H1 (cell line): Measurements from ENCODE around the gene MLF2. TPM values are rescaled to one million over a fixed set of nuclear protein-coding genes. Genes with fewer than 3 reads are reported as not detected.

Source experiments
- BACH1 ChIP-seq: IDR thresholded peaks from 2 replicates; pipeline ENCODE4 v1.6.1; 2012; ENCODE audit warnings: low read length, improper control_type of control experiment
- CREB1 ChIP-seq: IDR thresholded peaks from 2 replicates; pipeline ENCODE4 v1.6.1; 2012; ENCODE audit warnings: inconsistent platforms
- KDM1A ChIP-seq: fragments of 200-600, 300-600 bp; sonication (generic); IDR thresholded peaks from 2 replicates; pipeline ENCODE4 v1.7.1; 2016; ENCODE audit warnings: mild to moderate bottlenecking, low read length, borderline replicate concordance
- SIX5 ChIP-seq: IDR thresholded peaks from 2 replicates; pipeline ENCODE4 v1.6.1; 2011; ENCODE audit warnings: mild to moderate bottlenecking, low read depth, low read length
- SP2 ChIP-seq: IDR thresholded peaks from 2 replicates; pipeline ENCODE4 v1.6.1; 2012; ENCODE audit warnings: mild to moderate bottlenecking, low read length, inconsistent platforms
- SRF ChIP-seq: IDR thresholded peaks from 2 replicates; pipeline ENCODE4 v1.6.1; 2011; ENCODE audit warnings: mild to moderate bottlenecking, low read depth, low read length, moderate library complexity
- polyA plus RNA-seq, 7 experiments: library from polyadenylated mRNA; depleted of rRNA in 3 of 7; stranded (reverse) in 5 of 7; unstranded in 2 of 7; fragments of >200 nt in 5 of 7; fragments of 200-250 nt in 2 of 7; gene quantifications; 1 replicate in 5 of 7; 2 replicates in 1 of 7; 4 replicates in 1 of 7; pipeline versions ENCODE4 v1.2.1 to v1.2.3, GENCODE V29; 2011 to 2013; ENCODE audit warnings: missing spikeins in 2 of 7, mixed read lengths in 2 of 7
- total RNA-seq: library from RNA; stranded (reverse); fragmentation: NEBNext Ultra II Directional; extraction: Animal tissue kit (Norgen Biotek cat#: 25700); gene quantifications from 2 replicates; pipeline ENCODE4 v1.2.1, GENCODE V29; 2021
- TF ChIP-seq, protein P1 (sequence below): IDR thresholded peaks from 2 replicates; pipeline ENCODE4 v1.6.1; 2011; ENCODE audit warnings: low read length, improper control_type of control experiment

MLF2 gene
- total and polyA plus RNA-seq, 2 of the 8 experiments (the other 6 are each of a cell fraction or from before 2014, with no cell fraction given) = 229 to 401 TPM

GRCh38 chr12:6796576-6796975 is 43.6 kb upstream of the MLF2 start (continued):
- TF ChIP-seq SRF (no peak), BACH1 (no peak), KDM1A (no peak), SIX5 (no peak), SP2 (no peak), CREB1 (no peak)
- TF ChIP-seq, protein P1, sequence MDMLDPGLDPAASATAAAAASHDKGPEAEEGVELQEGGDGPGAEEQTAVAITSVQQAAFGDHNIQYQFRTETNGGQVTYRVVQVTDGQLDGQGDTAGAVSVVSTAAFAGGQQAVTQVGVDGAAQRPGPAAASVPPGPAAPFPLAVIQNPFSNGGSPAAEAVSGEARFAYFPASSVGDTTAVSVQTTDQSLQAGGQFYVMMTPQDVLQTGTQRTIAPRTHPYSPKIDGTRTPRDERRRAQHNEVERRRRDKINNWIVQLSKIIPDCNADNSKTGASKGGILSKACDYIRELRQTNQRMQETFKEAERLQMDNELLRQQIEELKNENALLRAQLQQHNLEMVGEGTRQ = no peak
